Activated CD4-positive, alpha-beta T cell treated with anti-CD3 and anti-CD28 coated beads, Interleukin-2, amount 50 U/mL, for 24 hours (primary cell): ENCODE measurements around the gene CCDC77.
A peak's percentile ranks its signal among the peaks of the same experiment; 100 is the strongest.
"Not testable (repeated sequence)": the region's sequence is repeated elsewhere in the genome, so short reads cannot be mapped to it uniquely, and the experiment has no call there.

Experiments used
- DNase-seq, 2 donors: peaks; one replicate each; pipeline ENCODE4 v3.0.0-alpha.2; 2020; ENCODE audit warnings: low read depth in 1 of 2, low spot score in 1 of 2

The CCDC77 gene

DNA sequence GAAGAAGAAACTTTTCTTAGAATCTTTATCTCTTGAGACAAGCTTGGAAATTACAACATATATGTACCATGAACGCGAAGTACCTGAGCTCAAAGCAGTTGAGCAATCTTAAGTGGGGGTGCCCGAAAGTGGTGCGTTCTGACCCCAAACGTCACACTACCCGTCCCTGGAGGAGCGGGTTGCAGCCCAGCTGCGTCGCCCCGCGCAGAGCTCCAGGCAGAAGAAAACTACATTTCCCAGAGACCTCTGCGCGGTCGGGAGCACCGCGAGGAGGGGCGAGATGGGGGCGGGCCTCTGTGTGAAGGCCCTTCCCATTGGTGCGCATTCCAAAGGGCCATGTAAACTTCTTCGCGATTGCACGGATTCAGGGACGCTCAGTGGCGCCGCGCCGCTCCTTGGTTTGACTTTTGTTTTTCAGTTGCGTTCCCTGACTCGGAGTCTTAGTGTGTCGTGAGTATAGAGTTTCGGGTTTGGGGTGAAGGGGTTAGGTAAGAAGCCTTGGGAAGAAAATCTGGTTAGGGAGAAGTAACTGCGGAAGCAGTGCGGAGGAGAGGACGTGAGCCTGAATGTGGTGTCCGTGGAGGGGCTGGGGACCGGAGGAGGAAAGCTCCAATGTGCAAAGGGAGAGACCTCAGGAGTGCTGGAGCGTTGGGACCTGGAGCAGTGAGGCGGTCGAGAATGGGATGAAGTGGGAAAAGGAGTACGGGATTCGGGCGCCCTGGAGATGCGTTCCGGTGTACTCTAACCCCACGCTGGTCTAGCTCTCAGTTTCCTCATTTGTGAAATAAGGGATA, at the start of gene CCDC77:
Gene CCDC77 (plus strand): TSS at position 410 of the 794 bp plus-strand sequence. CDS start 7,740 bp downstream, outside the sequence.
- DNase-seq, result peak; percentile 89 to 90

- no peak for DNase-seq
Measured at GRCh38 chr12:356276-356988, 45.0 kb upstream of the CCDC77 start.

- no peak for DNase-seq
Measured at GRCh38 chr12:359091-359490, 42.4 kb upstream of the CCDC77 start.

- DNase-seq, result no peak
Measured at GRCh38 chr12:366820-367219, 34.6 kb upstream of the CCDC77 start.

DNA sequence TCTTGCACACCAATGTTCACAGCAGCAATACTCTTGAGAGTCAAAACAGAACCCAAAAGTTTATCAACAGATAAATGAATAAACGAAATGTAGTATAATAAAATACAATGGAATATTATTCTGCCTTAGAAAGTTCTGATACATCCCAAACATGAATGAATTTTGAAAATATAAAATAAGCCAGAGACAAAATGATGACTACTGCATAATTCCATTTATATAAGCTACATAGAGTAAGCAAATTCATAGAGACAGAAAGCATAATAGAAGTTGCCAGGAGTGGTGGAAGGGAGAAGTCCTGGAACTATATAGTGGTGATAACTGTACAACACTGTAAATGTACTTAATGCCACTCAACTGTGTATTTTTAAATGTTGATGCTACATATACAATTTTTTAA, 33.5 kb upstream of the CCDC77 start:
- no peak for DNase-seq

- not testable (repeated sequence) for DNase-seq
Measured at GRCh38 chr12:370739-371485, 30.5 kb upstream of the CCDC77 start.

- no peak for DNase-seq
Measured at GRCh38 chr12:386651-387050, 14.8 kb upstream of the CCDC77 start.

GRCh38 chr12:388012-388411, 13.4 kb upstream of the CCDC77 start:
- DNase-seq, result no peak

GRCh38 chr12:388541-389141, 12.8 kb upstream of the CCDC77 start:
- DNase-seq, result no peak

DNA sequence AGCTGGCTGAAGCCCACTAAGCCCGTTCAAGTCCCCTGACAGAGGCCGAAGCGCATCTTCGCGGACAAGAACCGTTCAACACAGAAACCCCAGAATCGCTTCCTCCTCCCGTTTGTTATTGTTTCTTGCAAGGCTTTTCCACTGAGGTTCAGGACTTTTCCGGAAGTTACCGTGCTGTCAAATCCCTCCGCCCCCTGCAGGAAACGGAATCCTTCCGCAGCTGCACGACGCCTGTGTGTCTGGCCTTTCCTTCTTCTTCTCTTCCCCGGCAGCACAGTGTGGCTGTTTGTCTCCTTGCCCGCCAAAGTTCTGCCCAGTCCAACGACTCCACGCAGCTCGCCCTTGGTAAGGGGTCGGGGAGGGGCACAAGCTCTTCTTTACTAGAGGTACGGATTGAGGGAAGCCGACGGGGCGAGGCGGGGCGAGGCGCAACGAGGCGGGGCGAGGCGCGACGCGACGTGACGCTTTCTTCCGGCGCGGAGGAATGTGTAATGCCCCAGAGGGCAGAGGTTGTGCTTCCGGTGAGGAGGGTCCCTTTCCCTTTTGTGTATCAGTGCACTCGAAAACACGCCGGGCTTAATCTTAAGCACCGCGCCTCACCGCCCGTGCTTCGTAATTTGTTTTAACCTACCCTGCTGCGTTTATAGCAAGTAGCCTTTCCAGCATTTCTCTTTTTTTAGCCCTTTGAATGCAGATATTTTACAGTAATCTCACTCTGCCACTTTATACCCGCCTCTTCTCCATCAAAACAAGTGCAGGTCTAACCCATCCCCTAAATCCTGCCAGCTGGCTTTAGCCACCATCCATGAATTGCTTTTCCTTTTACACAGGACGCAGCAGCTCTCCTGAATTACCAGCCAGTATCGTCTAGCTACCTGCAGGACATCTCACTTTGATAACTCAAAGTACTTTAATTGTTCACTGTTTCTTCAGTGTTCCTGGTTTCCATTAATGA, 12.0 kb upstream of the CCDC77 start, which contains the start of gene KDM5A:
Gene KDM5A (minus strand): TSS at position 179 of the 955 bp plus-strand sequence. CDS start 229 bp downstream, outside the sequence.
- peak; percentile 84 to 86 for DNase-seq

GRCh38 chr12:400828-401227, 616 bp upstream of the CCDC77 start:
- no peak for DNase-seq

GRCh38 chr12:402029-402389, 565 bp downstream of the CCDC77 start:
- no peak for DNase-seq

DNA sequence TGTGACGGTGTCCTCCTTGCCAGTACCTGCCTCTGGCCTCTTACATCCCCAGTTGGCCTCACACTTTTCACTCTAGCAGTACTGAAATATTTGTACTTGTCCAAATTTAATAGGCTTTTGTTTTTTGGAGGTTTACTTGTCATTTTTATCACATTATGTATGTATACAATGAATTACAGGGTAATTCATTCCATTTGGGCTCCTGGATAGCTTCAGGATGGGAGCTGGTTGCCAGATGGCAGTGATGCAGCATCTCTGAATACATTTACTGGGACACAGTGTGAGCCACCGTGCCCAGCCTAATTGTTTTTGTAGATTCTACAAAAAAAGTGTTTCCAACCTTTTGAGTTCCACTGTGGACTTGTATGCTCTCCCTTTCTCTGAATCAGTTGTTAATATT, 13.4 kb downstream of the CCDC77 start:
- DNase-seq, result no peak

GRCh38 chr12:418432-418831, 17.0 kb downstream of the CCDC77 start:
- no peak for DNase-seq

DNA sequence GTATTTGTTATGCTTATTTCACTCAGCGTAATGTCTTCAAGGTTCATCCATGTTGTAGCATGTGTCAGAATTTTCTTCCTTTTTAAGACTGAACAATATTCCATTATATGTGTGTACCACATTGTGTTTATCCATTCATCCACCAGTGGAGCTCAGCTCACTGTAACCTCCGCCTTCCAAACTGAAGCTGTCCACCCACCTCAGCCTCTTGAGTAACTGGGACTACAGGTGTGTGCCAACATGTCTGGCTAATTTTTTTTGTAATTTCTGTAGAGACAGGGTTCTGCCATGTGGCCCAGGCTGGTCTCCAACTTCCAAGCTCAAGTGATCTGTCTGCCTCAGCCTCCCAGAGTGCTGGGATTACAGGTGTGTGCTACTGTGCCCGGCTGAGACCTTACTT, 21.1 kb downstream of the CCDC77 start:
- DNase-seq, result no peak

- not testable (repeated sequence) for DNase-seq
Measured at GRCh38 chr12:435737-436136, 34.3 kb downstream of the CCDC77 start.

GRCh38 chr12:442235-442884, 40.9 kb downstream of the CCDC77 start:
- DNase-seq, result no peak

DNA sequence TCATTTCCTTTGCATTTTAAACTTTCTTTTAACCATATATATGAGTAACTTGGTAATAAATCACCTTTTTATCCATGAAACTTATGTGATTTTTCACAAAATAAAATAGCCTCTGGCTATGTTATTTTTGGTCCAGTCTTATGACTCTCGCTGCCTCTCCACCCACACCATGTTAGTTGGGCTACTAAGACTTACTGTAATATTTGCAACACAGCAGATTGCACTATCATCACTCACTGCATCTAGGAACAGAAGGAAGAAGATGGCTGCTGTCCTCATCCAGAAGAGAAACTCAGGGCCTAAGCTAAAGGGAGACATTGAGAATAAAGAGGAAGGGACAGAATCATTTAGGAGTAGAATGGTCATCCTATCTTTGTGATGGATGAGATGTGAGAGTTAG, 45.7 kb downstream of the CCDC77 start:
- DNase-seq, result no peak

- DNase-seq, result no peak
Measured at GRCh38 chr12:449203-449602, 47.8 kb downstream of the CCDC77 start.

GRCh38 chr12:450438-450837, 49.0 kb downstream of the CCDC77 start:
- no peak for DNase-seq
